ENCODE results near the gene TMEM178B.

TMEM178B gene

DNA sequence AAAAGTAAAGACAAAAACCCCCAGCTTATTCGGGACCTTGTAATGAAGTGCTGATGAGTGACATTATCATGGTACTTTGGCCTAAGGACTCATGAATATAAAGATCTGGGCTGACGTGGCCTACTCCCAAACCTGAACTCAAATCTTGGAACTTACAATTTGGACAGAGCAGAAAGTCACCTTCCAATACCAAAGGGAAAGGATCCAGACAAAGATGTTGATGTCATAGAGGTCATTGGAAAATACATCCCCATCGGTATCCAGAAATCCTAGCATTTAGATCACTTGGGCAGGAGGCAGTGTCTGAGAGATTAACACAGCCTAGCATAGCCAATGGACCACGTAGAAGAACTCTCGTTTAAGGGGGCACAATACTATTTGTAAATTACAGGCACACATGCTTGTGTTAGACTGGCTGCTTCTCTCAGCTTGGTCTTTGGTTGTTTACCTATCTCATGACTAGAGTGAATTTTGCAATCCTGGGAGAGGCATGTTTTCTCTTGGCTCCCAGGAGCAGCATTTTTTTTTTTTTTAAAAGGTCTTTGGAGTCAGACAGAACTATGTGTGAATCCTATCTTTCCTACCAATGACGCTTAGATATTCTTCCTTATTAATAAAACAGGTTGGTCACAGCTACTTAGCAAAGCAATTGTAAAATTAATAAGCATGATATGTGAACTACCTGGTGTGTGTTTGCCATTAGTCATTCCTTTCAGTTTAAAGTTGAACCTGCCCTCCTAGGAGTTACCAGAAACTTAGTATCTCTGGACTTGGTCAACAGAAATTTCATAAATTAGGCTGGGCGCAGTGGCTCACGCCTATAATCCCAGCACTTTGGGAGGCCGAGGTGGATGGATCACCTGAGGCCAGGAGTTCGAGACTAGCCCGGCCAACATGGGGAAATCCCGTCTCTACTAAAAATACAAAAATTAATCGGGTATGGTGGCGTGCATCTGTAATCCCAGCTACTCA is 31.4 kb upstream of the TMEM178B start:
- no peak for TF ChIP-seq CTCF (IDR thresholded peaks at IDR 0.05; ENCODE audit: insufficient read depth, low read depth, low read length, missing control alignments)
- no peak overlapping the region for H3K4me3 ChIP-seq (ENCODE audit: low read depth, low read length)
- DNase-seq (ENCODE audit: low read depth): no peak

DNA sequence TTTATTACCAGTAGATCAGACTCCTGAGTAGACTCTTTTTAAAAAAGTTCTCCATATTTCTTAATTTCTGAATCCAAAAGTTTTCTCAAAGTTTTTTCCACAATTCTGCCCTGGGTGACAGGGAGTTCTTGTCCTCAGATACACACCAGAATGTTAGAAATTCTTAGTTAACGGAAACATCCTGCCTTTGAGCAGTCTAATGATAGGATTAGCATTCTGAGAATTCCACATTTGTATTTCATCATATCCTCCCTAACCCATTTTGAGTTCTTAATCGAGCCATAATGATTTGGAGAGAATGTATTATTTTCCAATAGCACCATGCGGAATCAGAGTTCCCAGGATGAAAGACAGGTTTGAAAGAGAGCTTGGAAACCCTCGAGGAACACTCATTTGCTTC is 30.2 kb upstream of the TMEM178B start:
- no peak for TF ChIP-seq CTCF (IDR thresholded peaks at IDR 0.05; ENCODE audit: insufficient read depth, low read depth, low read length, missing control alignments)
- H3K4me3 ChIP-seq (ENCODE audit: low read depth, low read length): no peak overlapping the region
- no peak for DNase-seq (ENCODE audit: low read depth)

DNA sequence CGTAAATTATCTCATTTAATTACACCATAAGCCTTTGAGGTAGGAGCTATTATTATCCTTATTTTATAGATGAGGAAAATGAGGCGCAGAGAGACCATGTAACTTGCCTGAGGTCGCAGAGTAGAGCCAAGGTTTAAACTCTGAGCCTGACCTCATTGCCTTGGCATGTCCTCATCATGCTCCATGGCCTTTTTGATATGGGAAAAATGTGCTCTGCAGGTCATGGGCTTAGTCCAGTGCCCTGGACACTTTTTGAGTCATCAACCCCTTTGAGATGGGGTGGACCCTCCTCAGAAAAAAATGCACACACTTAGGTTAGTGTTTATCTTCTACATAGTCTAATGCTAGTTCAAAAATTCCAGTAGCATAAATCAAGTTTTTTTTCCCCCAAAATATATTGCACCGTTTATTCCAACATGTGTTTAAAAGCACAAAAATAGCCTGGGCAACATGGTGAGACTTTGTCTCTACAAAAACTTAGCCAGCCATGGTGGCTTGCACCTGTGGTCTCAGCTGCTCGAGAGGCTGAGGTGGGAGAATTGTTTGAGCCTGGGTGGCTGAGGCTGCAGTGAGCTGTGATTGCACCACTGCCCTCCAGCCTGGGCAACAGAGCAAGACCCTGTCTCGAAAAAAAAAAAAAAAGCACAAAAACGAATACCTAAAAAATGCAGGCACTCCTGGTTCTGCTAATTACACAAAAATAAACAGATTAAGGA is 28.6 kb upstream of the TMEM178B start:
- no peak overlapping the region for H3K4me3 ChIP-seq (ENCODE audit: low read depth, low read length)
- DNase-seq (ENCODE audit: low read depth): no peak
- TF ChIP-seq CTCF (IDR thresholded peaks at IDR 0.05; ENCODE audit: insufficient read depth, low read depth, low read length, missing control alignments): no peak

DNA sequence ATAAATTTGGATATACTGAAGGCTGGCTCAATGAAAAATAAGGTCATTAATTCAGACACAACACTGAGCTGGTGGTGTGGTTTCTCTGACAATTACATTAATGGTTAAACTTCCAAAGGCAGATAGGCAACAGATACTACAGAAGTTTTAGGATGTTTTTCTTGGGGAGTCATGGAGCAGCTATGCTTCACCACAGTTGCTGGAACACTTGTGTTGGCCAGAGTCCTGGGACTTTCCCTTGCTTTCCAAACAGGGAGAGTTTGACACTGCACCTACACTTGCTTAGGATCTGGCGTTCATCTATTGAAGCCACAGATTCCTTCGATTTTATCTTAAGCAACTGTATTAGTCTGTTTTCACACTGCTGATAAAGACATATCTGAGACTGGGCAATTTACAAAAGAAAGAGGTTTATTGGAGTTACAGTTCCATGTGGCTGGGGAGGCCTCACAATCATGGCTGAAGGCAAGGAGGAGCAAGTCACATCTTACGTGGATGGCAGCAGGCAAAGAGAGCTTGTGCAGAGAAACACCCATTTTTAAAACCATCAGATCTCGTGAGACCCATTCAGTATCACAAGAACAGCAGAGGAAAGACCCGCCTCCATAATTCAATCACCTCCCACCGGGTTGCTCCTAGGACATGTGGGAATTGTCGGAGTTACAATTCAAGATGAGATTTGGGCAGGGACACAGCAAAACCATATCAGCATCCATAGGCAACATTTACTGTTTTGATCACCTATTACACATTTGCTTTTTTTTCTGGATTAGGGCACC is 27.8 kb upstream of the TMEM178B start:
- no peak for DNase-seq (ENCODE audit: low read depth)
- TF ChIP-seq CTCF (IDR thresholded peaks at IDR 0.05; ENCODE audit: insufficient read depth, low read depth, low read length, missing control alignments): no peak
- H3K4me3 ChIP-seq (ENCODE audit: low read depth, low read length): no peak overlapping the region

- no peak for TF ChIP-seq CTCF (IDR thresholded peaks at IDR 0.05; ENCODE audit: insufficient read depth, low read depth, low read length, missing control alignments)
- DNase-seq (ENCODE audit: low read depth): peak; percentile 64
- H3K4me3 ChIP-seq (ENCODE audit: low read depth, low read length): no peak overlapping the region
Measured at GRCh38 chr7:141053626-141054025, 20.2 kb upstream of the TMEM178B start.

- no peak for DNase-seq (ENCODE audit: low read depth)
- no peak overlapping the region for H3K4me3 ChIP-seq (ENCODE audit: low read depth, low read length)
- TF ChIP-seq CTCF (IDR thresholded peaks at IDR 0.05; ENCODE audit: insufficient read depth, low read depth, low read length, missing control alignments): no peak
Measured at GRCh38 chr7:141055146-141055545, 18.7 kb upstream of the TMEM178B start.

Data from GM12865 (cell line).